Right lobe of liver (tissue), 6 donors: ENCODE measurements around the gene DNAJB14. TPM values are rescaled to one million over a fixed set of nuclear protein-coding genes. Genes with fewer than 3 reads are reported as not detected.

Experiments
- ATAC-seq, 4 donors: fragments of 200-7000 bp; cut with Tn5 transposase; one replicate each; pipeline ENCODE4 v1.9.1; 2020; ENCODE audit warnings: mild to moderate bottlenecking in 4 of 4, moderate library complexity in 4 of 4
- DNase-seq, 3 donors: peaks; one replicate each; pipeline ENCODE4 v3.0.0-alpha.2; 2020
- H3K27ac ChIP-seq, 3 donors: fragments of 200-600 bp; one replicate each; pipeline ENCODE4 v1.8.0; 2022
- H3K27me3 ChIP-seq, 2 donors: fragments of 200-600 bp; one replicate each; pipeline ENCODE4 v1.8.0; 2022
- H3K36me3 ChIP-seq, 4 donors: fragments of 200-600 bp; sonication (generic) in 1 of 4; one replicate each; pipeline versions ENCODE4 v1.5.1 to v1.8.0; 2017 to 2022; ENCODE audit warnings: control low read depth in 1 of 4
- H3K4me1 ChIP-seq, 4 donors: fragments of 200-600 bp; sonication (generic) in 1 of 4; one replicate each; pipeline versions ENCODE4 v1.5.1 to v1.8.0; 2017 to 2022; ENCODE audit warnings: control low read depth in 1 of 4
- H3K4me3 ChIP-seq, 3 donors: fragments of 200-600 bp; one replicate each; pipeline ENCODE4 v1.8.0; 2022
- H3K9me3 ChIP-seq, 4 donors: fragments of 200-600 bp; sonication (generic) in 1 of 4; one replicate each; pipeline versions ENCODE4 v1.5.1 to v1.8.0; 2017 to 2022; ENCODE audit warnings: control low read depth in 1 of 4
- POLR2A ChIP-seq: fragments of 450-650 bp; IDR thresholded peaks from one replicate; pipeline ENCODE4 v1.6.1; 2017; ENCODE audit warnings: antibody characterized with exemption, mild to moderate bottlenecking
- WGBS: methylation state at CpG from one replicate; pipeline ENCODE4 v1.1.6; 2018; ENCODE audit warnings: low coverage, low lambda C conversion rate; ENCODE audit not compliant: insufficient coverage; ENCODE audit errors: missing lambda C conversion rate; 5-methylcytosine and 5-hydroxymethylcytosine counted together
- intact Hi-C, 2 donors: fragments of 100-400 bp; cut with DNase I; formaldehyde crosslinking; loops; one replicate each; pipeline versions ENCODE4 v1.11.2 to v1.14.1; 2022
- total RNA-seq, 6 experiments: library from RNA; depleted of rRNA in 2 of 6; stranded (reverse); fragments of >200 nt in 2 of 6; fragmentation: NEBNext Ultra II Directional in 3 of 6; extraction: Animal tissue kit (Norgen Biotek cat#: 25700) in 3 of 6; gene quantifications; one replicate each; pipeline versions ENCODE4 v1.1.0 to v1.2.4, GENCODE V29; 2016 to 2023
- TF ChIP-seq, protein P1 (sequence below), 4 donors: fragments of 200-600 bp in 3 of 4; fragments of 450-650 bp in 1 of 4; IDR thresholded peaks; one replicate each; pipeline versions ENCODE4 v1.5.1 to v1.8.0; 2016 to 2022; ENCODE audit warnings: antibody characterized with exemption in 4 of 4, mild to moderate bottlenecking in 2 of 4
- donor health status: DM: no; HTN: yes; CAD: no.
- donor health status: DM: no; HTN: no; CAD: no.
- donor health status: DM: no; HTN: no; CAD: no.
- donor health status: DM: no; HTN: yes; CAD: no.
- donor health status: DM: no; HTN: yes; CAD: no.

DNAJB14 gene
- total RNA-seq, 6 experiments from 2014 or later: 12.2 to 16.6 (median 16.1) TPM

DNA sequence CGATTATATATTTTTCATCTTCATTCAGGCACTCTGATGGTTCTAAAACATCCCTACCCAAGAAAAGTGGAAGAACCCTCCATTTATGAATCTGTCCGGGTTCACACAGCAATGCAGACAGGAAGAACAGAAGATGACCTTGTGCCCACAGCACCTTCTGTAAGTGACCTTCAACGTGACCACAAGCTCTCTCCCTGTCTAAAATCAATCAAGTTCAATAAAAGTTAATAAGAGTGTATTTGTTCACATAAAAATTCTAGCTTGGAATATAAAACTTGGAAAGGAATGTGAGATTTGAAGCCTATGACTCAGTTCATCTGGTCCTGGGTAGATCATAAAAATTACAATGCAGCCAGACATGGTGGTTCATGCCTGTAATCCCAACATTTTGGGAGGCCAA lies 93.2 kb downstream of the DNAJB14 start:
- H3K9me3 ChIP-seq: no peaks in the 10 kb centered on the region
- 42% methylated on average over 3 of the region's 3 CpGs for WGBS

DNA sequence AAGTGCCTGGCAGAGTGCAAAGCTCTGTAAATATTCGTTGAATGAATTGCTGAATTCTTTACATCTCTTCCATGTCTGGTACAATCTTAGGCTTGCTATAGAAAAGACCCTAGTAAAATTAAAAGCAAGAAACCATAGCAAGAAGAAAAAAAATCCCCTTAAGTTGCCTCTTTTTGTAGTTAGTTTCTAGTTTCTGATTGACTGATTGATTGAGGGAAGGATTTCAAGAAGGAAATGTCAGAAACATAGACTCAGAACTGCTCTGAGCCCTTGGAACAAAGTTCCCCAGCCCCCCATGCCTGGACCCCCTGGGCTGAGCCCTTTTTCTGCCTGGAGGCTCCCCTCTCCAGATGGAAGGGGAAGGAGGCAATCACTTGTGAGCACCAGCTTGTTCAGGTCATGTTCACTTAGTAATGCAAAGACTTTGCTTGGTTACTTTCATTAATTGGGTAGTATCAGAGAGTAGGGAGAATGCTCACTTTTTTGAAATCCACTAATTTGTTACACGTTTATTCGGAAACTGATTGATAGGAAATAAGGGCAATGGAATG lies 94.1 kb downstream of the DNAJB14 start:
- 62% methylated on average over 3 of the region's 3 CpGs for WGBS
- Histone ChIP-seq H3K27me3 (no peaks in the 10 kb centered on the region), H3K4me1 (no peaks in the 10 kb centered on the region), H3K4me3 (no peak overlapping the region), H3K9me3 (no peaks in the 10 kb centered on the region), H3K36me3 (no peaks in the 10 kb centered on the region), H3K27ac (no peak overlapping the region)
- intact Hi-C loops: no loop called here
- TF ChIP-seq, protein P1, sequence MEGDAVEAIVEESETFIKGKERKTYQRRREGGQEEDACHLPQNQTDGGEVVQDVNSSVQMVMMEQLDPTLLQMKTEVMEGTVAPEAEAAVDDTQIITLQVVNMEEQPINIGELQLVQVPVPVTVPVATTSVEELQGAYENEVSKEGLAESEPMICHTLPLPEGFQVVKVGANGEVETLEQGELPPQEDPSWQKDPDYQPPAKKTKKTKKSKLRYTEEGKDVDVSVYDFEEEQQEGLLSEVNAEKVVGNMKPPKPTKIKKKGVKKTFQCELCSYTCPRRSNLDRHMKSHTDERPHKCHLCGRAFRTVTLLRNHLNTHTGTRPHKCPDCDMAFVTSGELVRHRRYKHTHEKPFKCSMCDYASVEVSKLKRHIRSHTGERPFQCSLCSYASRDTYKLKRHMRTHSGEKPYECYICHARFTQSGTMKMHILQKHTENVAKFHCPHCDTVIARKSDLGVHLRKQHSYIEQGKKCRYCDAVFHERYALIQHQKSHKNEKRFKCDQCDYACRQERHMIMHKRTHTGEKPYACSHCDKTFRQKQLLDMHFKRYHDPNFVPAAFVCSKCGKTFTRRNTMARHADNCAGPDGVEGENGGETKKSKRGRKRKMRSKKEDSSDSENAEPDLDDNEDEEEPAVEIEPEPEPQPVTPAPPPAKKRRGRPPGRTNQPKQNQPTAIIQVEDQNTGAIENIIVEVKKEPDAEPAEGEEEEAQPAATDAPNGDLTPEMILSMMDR (IDR thresholded peaks at IDR 0.05): no peak
- TF ChIP-seq POLR2A: no peak
- no peak for ATAC-seq
- no peak for DNase-seq

More for the DNA sequence above, 93.2 kb downstream of the DNAJB14 start:
- H3K36me3 ChIP-seq: no peaks in the 10 kb centered on the region
- ATAC-seq: no peak
- intact Hi-C loops: no loop called here
- H3K27me3 ChIP-seq: no peaks in the 10 kb centered on the region
- no peak for TF ChIP-seq POLR2A
- TF ChIP-seq, protein P1 (IDR thresholded peaks at IDR 0.05): no peak
- no peak for DNase-seq
- H3K27ac ChIP-seq: no peak overlapping the region
- no peak overlapping the region for H3K4me3 ChIP-seq
- no peaks in the 10 kb centered on the region for H3K4me1 ChIP-seq

DNA sequence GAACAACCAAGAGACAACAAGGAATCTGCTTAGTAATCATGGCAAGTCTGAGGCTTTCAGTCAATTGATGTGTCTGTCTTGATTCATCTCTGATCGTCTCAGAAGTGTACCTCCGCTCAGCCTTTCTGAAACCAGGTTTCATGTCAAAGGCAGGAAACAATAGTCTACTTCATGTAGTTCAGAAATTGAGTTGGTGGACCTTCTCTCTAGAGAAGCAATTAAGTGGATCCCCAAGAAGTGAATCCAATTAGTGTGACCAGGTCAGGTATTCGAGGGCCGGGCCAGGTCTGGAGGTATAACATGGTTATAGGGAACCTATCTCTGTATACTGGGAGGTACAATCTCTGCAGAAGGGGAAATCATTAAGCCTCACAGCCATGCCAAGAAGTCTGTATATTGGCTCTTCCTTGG lies 97.8 kb downstream of the DNAJB14 start:
- H3K4me1 ChIP-seq: no peaks in the 10 kb centered on the region
- no peak overlapping the region for H3K27ac ChIP-seq
- no peaks in the 10 kb centered on the region for H3K36me3 ChIP-seq
- H3K27me3 ChIP-seq: no peaks in the 10 kb centered on the region
- no peak for DNase-seq
- TF ChIP-seq, protein P1 (IDR thresholded peaks at IDR 0.05): no peak
- 83% methylated on average over 4 of the region's 4 CpGs for WGBS
- no peaks in the 10 kb centered on the region for H3K9me3 ChIP-seq
- no peak for ATAC-seq
- intact Hi-C loops: no loop called here
- no peak overlapping the region for H3K4me3 ChIP-seq

DNA sequence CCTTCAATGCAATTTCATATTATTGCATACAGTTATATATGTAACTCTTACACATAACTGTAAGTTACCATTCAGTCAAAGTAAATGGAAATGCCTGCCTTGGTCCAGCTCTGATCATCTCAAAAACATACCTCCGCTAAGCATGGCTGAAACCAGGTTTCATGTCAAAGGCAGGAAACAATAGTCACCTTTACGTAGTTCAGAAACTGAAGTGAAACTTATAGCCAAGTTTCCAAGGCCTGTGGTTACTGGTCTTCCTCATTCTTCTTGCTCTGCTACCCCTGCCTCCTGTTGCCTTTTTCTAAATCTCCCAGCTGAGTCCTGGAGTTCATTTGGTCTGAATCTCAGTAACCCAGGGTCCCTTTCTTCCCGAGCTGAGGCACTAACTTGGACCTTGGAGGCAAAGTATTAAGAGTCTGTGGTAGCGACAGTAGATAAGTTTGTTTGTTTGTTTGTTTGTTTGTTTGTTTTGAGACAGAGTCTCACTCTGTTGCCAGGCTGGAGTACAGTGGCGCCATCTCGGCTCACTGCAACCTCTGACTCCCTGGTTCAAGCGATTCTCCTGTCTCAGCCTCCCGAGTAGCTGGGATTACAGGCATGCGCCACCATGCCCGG lies 98.9 kb downstream of the DNAJB14 start:
- DNase-seq: no peak
- intact Hi-C loops: no loop called here

More for the DNA sequence above, 98.9 kb downstream of the DNAJB14 start:
- no peak for TF ChIP-seq POLR2A
- TF ChIP-seq, protein P1 (IDR thresholded peaks at IDR 0.05): no peak
- H3K36me3 ChIP-seq: no peaks in the 10 kb centered on the region
- 79% methylated on average over 8 of the region's 10 CpGs for WGBS
- peak in 2 of 4 donors; percentile 27 to 42 for ATAC-seq
- H3K4me1 ChIP-seq: no peaks in the 10 kb centered on the region
- no peaks in the 10 kb centered on the region for H3K9me3 ChIP-seq
- no peak overlapping the region for H3K4me3 ChIP-seq
- H3K27ac ChIP-seq: no peak overlapping the region
- no peaks in the 10 kb centered on the region for H3K27me3 ChIP-seq
